Epithelial cell of proximal tubule (primary cell): ENCODE data around the gene METTL21A. TPM values are rescaled to one million over a fixed set of nuclear protein-coding genes. Genes with fewer than 3 reads are reported as not detected.
"Not testable (repeated sequence)": the region's sequence is repeated elsewhere in the genome, so short reads cannot be mapped to it uniquely, and the experiment has no call there.

ENCODE experiments used
- DNase-seq: peaks from one replicate; pipeline ENCODE4 v3.0.0-alpha.2; 2011; ENCODE audit warnings: low read depth
- H3K4me3 ChIP-seq: 2 replicates; pipeline ENCODE4 v1.5.1; 2011; ENCODE audit warnings: low read depth, mild to moderate bottlenecking, low read length
- total RNA-seq: library from RNA; depleted of rRNA; stranded (reverse); fragments of >200 nt; gene quantifications from 2 replicates; pipeline ENCODE4 v1.2.3, GENCODE V29; 2015
- TF ChIP-seq, protein P1 (sequence below): conservative IDR thresholded peaks from 2 replicates; pipeline ENCODE4 v1.5.1; 2012; ENCODE audit warnings: low read depth, mild to moderate bottlenecking, low read length

Gene METTL21A
- total RNA-seq, 1 donor from 2014 or later, result 43.6 TPM

DNA sequence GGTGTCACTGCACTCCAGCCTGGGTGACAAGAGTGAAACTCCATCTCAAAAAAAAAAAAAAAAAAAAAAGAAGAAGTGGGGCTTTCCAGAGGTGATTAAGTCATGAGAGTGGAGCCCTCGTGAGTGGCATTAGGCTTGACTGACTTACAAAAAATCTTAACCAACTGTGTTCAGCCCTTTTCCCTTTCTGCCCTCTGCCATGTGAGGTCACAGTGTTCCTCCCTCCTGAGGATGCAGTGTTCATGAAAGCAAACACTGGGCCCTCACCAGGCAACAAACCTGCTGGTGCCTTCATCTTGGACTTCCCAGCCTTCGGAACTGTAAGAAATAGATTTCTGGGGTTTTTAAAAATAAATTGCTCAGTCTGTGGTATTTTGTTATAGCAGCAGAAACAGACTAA, 37.0 kb upstream of the METTL21A start:
- DNase-seq, result no peak
- TF ChIP-seq, protein P1, sequence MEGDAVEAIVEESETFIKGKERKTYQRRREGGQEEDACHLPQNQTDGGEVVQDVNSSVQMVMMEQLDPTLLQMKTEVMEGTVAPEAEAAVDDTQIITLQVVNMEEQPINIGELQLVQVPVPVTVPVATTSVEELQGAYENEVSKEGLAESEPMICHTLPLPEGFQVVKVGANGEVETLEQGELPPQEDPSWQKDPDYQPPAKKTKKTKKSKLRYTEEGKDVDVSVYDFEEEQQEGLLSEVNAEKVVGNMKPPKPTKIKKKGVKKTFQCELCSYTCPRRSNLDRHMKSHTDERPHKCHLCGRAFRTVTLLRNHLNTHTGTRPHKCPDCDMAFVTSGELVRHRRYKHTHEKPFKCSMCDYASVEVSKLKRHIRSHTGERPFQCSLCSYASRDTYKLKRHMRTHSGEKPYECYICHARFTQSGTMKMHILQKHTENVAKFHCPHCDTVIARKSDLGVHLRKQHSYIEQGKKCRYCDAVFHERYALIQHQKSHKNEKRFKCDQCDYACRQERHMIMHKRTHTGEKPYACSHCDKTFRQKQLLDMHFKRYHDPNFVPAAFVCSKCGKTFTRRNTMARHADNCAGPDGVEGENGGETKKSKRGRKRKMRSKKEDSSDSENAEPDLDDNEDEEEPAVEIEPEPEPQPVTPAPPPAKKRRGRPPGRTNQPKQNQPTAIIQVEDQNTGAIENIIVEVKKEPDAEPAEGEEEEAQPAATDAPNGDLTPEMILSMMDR, result no peak
- no peak overlapping the region for H3K4me3 ChIP-seq

DNA sequence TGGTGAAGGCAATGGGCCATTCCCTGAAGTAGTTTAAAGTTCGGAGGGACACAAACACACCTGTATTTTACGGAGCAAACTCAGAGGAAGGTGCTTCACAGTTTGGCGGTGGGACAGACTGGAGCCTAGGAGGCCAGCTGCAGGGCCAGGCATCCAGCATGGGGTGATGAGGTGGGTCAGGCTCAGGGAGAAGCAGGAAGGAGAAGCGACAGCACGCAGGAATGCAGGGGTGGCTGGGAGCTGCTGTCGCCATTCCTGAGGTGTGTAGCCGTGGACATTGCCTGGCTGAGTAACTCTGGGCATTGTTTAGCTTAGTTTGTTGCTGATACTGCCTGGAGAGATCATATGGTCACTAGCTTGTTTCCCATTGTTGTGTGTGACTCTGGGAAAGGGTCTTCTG, 35.8 kb upstream of the METTL21A start:
- H3K4me3 ChIP-seq, result no peak overlapping the region
- DNase-seq, result no peak
- TF ChIP-seq, protein P1, result no peak

DNA sequence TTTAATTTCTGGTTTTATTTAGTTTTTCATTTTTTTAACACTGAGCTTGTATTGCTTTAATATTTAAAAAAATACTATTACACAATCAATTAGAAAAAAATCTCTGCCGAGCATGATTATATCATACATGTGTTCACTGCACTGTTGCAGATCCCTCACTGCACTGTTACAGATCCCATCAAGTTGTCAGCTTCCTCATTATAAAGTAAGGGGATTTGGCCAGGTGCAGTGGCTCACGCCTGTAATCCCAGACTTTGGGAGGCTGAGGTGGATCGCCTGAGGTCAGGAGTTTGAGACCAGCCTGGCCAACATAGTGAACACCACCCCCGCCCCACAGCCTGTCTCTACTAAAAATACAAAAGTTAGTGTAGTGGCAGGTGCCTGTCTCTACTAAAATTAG, 33.0 kb upstream of the METTL21A start:
- DNase-seq, result no peak
- no peak overlapping the region for H3K4me3 ChIP-seq
- TF ChIP-seq, protein P1, result no peak

- TF ChIP-seq, protein P1, result no peak
- H3K4me3 ChIP-seq, result no peak overlapping the region
- DNase-seq, result no peak
Observed at GRCh38 chr2:207655000-207655399, 29.8 kb upstream of the METTL21A start.

DNA sequence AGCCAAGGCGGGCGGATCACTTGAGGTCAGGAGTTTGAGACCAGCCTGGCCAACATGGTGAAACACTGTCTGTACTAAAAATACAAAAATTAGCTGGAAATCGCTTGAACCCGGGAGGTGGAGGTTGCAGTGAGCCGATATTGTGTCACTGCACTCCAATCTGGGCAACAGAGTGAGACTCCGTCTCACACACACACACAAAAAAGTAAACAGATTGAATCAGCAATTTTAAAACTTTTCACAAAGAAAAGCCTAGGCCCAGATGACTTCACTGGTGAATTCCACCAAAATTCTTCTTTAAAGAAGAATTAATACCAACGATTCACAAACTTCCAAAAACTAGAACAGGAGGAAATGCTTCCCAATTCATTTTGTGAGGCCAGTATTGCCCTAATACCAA, 21.4 kb upstream of the METTL21A start:
- not testable (repeated sequence) for H3K4me3 ChIP-seq, DNase-seq

GRCh38 chr2:207643892-207644291, 18.7 kb upstream of the METTL21A start:
- DNase-seq, result no peak
- H3K4me3 ChIP-seq, result no peak overlapping the region
- TF ChIP-seq, protein P1, result no peak

DNA sequence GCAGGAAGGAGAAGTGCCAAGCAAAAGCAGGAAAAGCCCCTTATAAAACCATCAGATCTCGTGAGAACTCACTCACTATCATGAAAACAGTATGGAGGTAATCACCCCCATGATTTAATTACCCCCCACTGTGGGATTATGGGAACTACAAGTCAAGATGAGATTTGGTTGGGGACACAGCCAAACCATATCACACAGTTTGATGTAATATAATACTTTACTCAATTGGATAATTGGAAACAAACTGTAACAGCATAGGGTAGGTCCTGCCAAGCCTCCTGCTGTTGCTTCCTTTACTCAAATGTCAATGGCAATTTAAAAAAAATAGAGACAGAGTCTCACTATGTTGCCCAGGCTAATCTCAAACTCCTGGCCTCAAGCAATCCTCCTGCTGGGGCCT, 15.5 kb upstream of the METTL21A start:
- DNase-seq, result no peak
- no peak overlapping the region for H3K4me3 ChIP-seq
- TF ChIP-seq, protein P1, result no peak

- TF ChIP-seq, protein P1, result no peak
- no peak overlapping the region for H3K4me3 ChIP-seq
- DNase-seq, result no peak
Observed at GRCh38 chr2:207640160-207640559, 15.0 kb upstream of the METTL21A start.

- H3K4me3 ChIP-seq, DNase-seq: not testable (repeated sequence)
Observed at GRCh38 chr2:207639288-207639687, 14.1 kb upstream of the METTL21A start.
